DMS79 treated with DMSO at 0.1 percent for 48 hours (cell line): ENCODE data around the gene TMCC3.

Experiments
- DNase-seq: peaks from one replicate; lab custom pipeline; 2025; lab: John Stamatoyannopoulos, UW

TMCC3 gene

GRCh38 chr12:94673496-94673895 lies 23.1 kb upstream of the TMCC3 start:
- DNase-seq, result no peak

- no peak for DNase-seq
Measured at GRCh38 chr12:94671917-94672316, 21.6 kb upstream of the TMCC3 start.

GRCh38 chr12:94670898-94671297 lies 20.5 kb upstream of the TMCC3 start:
- DNase-seq, result no peak

- no peak for DNase-seq
Measured at GRCh38 chr12:94670075-94670474, 19.7 kb upstream of the TMCC3 start.

GRCh38 chr12:94667031-94667540 lies 16.7 kb upstream of the TMCC3 start:
- DNase-seq, result no peak

- no peak for DNase-seq
Measured at GRCh38 chr12:94666158-94666557, 15.8 kb upstream of the TMCC3 start.

- DNase-seq, result no peak
Measured at GRCh38 chr12:94663702-94664101, 13.3 kb upstream of the TMCC3 start.

GRCh38 chr12:94663071-94663470 lies 12.7 kb upstream of the TMCC3 start:
- DNase-seq, result no peak

- DNase-seq, result no peak
Measured at GRCh38 chr12:94660436-94660835, 10.1 kb upstream of the TMCC3 start.

GRCh38 chr12:94659346-94659930 lies 9.1 kb upstream of the TMCC3 start:
- no peak for DNase-seq

- no peak for DNase-seq
Measured at GRCh38 chr12:94658931-94659330, 8.6 kb upstream of the TMCC3 start.

- DNase-seq, result no peak
Measured at GRCh38 chr12:94656556-94656955, 6.2 kb upstream of the TMCC3 start.

GRCh38 chr12:94649349-94650142 lies 811 bp downstream of the TMCC3 start:
- no peak for DNase-seq

GRCh38 chr12:94648578-94648977 lies 1.8 kb downstream of the TMCC3 start:
- DNase-seq, result no peak

GRCh38 chr12:94644141-94644979 lies 6.0 kb downstream of the TMCC3 start:
- DNase-seq, result peak; percentile 18

GRCh38 chr12:94643606-94644005 lies 6.8 kb downstream of the TMCC3 start:
- DNase-seq, result no peak

- DNase-seq, result no peak
Measured at GRCh38 chr12:94641283-94641682, 9.1 kb downstream of the TMCC3 start.

- DNase-seq, result no peak
Measured at GRCh38 chr12:94640134-94640928, 10.0 kb downstream of the TMCC3 start.

GRCh38 chr12:94638521-94638920 lies 11.8 kb downstream of the TMCC3 start:
- DNase-seq, result no peak

- no peak for DNase-seq
Measured at GRCh38 chr12:94637390-94638113, 12.8 kb downstream of the TMCC3 start.

- no peak for DNase-seq
Measured at GRCh38 chr12:94636462-94637085, 13.8 kb downstream of the TMCC3 start.
